IPS DF 6.9 (cell line): ENCODE data around the gene SESTD1.

Source experiments
- DNase-seq: peaks from one replicate; pipeline ENCODE4 v3.0.0-alpha.2; 2013; ENCODE audit warnings: low read depth, low spot score
- H3K27ac ChIP-seq: one replicate; pipeline ENCODE4 v1.5.1; 2013; ENCODE audit warnings: low read length, control low read depth
- H3K27me3 ChIP-seq: 2 replicates; pipeline ENCODE4 v1.6.1; 2013; ENCODE audit warnings: mild to moderate bottlenecking, low read length; ENCODE audit not compliant: control insufficient read depth, insufficient read depth
- H3K36me3 ChIP-seq: 2 replicates; pipeline ENCODE4 v1.6.1; 2013; ENCODE audit warnings: low read length; ENCODE audit not compliant: control insufficient read depth, insufficient read depth
- H3K4me1 ChIP-seq: 2 replicates; pipeline ENCODE4 v1.6.1; 2013; ENCODE audit warnings: low read length; ENCODE audit not compliant: control insufficient read depth, insufficient read depth
- H3K4me3 ChIP-seq: 2 replicates; pipeline ENCODE4 v1.5.1; 2013; ENCODE audit warnings: mild to moderate bottlenecking, low read length
- H3K9me3 ChIP-seq: 2 replicates; pipeline ENCODE4 v1.6.1; 2013; ENCODE audit warnings: low read length, inconsistent platforms; ENCODE audit not compliant: control insufficient read depth, insufficient read depth
- WGBS: extraction: QIAGEN DNeasy Blood & Tissue Kit; methylation state at CpG from one replicate; pipeline ENCODE4 v1.1.7; 2013; ENCODE audit warnings: mixed read lengths, missing lambda C conversion rate; ENCODE audit not compliant: insufficient read length, insufficient coverage; 5-methylcytosine and 5-hydroxymethylcytosine counted together

SESTD1 gene

DNA sequence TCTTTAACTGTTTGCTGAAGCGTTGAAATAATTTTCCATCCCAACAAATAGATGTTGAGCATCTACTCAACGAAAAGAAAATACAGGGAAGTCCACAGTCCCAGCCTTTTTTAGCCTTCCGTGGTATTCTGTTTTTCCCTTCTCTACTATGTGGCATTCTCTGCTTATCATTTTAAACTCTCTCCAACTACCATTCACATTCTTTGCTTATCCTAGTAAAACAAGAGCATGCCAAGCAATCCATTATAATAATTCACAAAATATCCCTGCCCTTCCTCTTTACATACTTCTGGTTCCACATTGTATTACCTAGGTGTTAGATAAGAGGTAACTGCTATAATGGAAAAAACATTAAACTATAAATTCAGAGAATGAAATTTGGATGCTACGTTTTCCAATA lies 1.6 kb upstream of the SESTD1 start:
- WGBS, result no CpG with 5 or more reads among the region's 4 CpGs
- no peak overlapping the region for H3K4me3 ChIP-seq
- no peaks in the 10 kb centered on the region for H3K27me3 ChIP-seq
- peaks cover 1% of the 10 kb centered on the region for H3K4me1 ChIP-seq
- no peaks in the 10 kb centered on the region for H3K9me3 ChIP-seq
- no peak overlapping the region for H3K27ac ChIP-seq
- DNase-seq, result no peak
- no peaks in the 10 kb centered on the region for H3K36me3 ChIP-seq

DNA sequence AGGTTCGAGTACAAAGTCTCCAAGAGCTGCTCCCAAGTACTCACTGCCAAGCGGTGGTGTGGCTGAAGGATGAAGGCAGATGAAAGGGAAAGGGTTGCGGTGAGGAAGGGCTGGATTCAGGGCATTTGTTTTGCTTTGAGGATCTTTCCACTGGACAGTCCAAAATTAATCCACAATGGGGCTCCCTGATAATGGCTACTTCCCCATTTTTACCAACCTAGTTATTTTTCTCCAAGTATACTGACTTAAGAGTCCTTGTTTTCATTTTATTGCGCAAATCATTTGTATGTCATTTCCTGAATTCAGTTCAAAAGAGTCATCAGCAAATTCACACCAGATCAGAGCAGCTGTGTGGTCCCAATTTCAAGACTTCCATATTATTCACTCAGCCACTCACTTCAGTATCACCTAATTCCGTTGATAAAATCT lies 464 bp upstream of the SESTD1 start:
- no peak for DNase-seq
- H3K9me3 ChIP-seq, result no peaks in the 10 kb centered on the region
- H3K4me3 ChIP-seq, result peak overlapping the region; percentile 79; the same call in 1 of the 2 replicates
- no peaks in the 10 kb centered on the region for H3K36me3 ChIP-seq
- no peak overlapping the region for H3K27ac ChIP-seq
- no peaks in the 10 kb centered on the region; the same call in 1 of the 2 replicates for H3K4me1 ChIP-seq
- no CpG with 5 or more reads among the region's 5 CpGs for WGBS
- H3K27me3 ChIP-seq, result no peaks in the 10 kb centered on the region

DNA sequence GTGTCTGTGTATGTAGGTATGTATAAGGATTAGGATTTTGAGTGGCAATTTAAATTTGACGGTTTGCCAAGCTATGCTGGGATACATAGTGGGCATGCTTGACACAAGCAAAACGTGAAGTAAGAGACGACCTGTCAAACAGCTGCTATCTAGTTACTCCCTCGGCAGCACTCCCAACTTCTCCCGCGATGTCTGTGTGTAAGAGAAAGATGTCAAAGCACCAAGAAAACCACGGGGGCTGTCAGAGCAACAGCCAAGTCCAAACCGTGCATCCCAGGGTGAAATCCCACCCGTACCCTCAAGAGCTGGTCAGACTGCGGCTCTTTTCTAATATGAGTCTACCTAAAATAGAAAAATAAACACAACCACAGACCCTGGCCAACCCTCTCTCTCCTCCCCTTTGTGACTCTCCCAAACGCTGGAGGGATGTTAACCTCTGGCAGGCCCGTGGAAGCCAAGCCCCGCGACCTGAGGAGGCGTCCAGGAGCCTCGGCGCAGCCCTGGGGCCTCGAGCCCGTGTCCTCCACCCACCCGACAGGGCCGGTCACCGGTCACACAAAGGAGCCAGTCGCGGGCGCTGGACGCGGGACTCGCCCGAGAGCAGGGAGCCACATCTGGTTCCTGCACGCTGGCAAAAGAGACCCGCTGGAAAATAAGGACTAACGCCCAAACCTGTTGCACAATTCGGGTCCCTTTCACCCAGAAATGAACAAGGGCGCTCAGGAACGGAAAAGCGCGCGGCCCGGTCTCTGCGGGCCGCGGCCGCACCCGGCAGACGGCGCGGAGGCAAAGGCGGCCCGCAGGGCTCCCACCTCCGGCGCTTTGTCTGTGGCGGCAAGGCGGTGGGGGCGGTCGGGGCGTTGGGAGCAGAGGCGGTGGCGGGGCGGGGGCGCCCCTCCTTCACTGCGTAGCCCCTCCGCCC lies 925 bp downstream of the SESTD1 start:
- Histone ChIP-seq H3K4me3 (peak overlapping the region; percentile 79), H3K4me1 (no peaks in the 10 kb centered on the region; the same call in 1 of the 2 replicates), H3K27ac (no peak overlapping the region), H3K36me3 (no peaks in the 10 kb centered on the region), H3K9me3 (no peaks in the 10 kb centered on the region), H3K27me3 (no peaks in the 10 kb centered on the region)
- DNase-seq, result no peak
- WGBS, result no CpG with 5 or more reads among the region's 62 CpGs

DNA sequence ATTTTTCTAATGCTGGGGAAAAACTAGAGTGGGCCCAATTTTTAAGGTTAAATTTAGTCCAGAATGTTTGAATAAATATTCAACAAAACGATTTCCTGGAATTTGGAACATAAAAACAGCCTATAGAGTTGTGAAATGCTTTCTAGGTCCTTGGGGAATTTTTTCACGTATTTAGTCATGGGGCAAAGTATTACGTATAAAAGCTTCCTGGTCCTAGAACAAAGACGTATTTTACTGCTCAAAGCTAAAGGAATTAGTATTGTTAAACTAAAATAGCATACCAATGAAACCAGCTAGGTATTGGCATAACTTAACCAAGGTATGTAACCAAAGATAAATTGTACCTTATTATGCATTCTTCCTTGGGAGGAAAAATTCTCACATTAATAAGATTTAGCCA lies 1.6 kb downstream of the SESTD1 start:
- H3K4me1 ChIP-seq, result no peaks in the 10 kb centered on the region; the same call in 1 of the 2 replicates
- no peaks in the 10 kb centered on the region for H3K36me3 ChIP-seq
- WGBS, result no CpG with 5 or more reads among the region's 4 CpGs
- H3K4me3 ChIP-seq, result no peak overlapping the region
- no peaks in the 10 kb centered on the region for H3K27me3 ChIP-seq
- no peaks in the 10 kb centered on the region for H3K9me3 ChIP-seq
- DNase-seq, result no peak
- no peak overlapping the region for H3K27ac ChIP-seq

DNA sequence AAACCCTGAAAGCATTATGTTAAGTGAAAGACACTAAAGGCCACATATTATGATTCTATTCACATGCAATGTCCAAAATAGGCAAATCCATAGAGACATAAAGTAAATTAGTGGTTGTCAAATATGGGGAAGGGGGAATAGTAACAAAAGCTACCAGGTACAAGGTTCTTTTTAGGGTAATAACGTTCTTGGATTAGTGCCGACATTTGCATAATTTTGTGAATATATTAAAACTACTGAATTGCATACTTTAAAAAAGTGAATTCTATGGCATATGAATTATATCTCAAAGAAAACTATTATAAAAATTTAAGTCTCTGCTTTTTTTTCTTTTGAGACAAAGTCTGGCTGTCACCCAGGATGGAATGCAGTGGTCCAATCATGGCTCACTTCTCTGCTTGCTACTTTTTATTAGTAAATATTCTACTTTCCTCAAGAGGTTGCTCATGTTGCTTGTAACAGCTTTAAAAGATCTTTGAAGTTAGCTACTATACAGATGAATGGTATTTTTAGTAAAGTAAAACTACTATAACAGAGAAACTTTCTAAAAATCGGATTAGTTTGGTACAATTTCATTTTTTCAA lies 2.5 kb downstream of the SESTD1 start:
- no peaks in the 10 kb centered on the region for H3K36me3 ChIP-seq
- no peak for DNase-seq
- no peak overlapping the region for H3K27ac ChIP-seq
- no peak overlapping the region for H3K4me3 ChIP-seq
- H3K9me3 ChIP-seq, result no peaks in the 10 kb centered on the region
- H3K4me1 ChIP-seq, result no peaks in the 10 kb centered on the region; the same call in 1 of the 2 replicates
- no CpG with 5 or more reads among the region's 3 CpGs for WGBS
- H3K27me3 ChIP-seq, result no peaks in the 10 kb centered on the region

DNA sequence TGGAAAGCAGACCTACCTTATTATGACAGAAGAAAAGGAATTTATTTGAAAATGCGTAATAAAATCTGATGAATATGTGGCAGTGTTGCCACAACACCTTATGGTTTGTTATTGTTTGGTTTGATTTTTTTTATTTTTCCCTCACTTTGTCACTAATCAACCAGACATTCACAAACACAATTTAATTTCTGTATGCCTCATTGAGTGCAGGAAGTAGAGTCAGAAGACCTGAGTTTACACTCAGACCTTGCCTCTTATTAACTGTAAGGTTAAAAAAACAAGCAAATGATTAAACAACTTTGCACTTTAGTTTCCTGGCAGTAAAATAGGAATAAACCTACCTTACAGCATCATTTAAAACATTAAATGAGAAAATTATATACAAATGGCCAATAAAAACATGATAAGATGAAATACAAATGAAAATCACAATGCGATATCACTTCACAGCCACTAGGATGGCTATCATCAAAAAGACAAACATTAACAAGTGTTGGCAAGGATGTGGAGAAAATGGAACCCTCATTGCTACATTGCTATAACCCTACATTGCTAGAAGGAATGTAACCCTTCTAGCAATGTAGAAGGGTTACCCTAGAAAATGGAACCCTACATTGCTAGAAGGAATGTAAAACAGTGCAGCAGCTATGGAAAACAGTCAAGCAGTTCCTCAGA lies 3.3 kb downstream of the SESTD1 start:
- no CpG with 5 or more reads among the region's 2 CpGs for WGBS

DNA sequence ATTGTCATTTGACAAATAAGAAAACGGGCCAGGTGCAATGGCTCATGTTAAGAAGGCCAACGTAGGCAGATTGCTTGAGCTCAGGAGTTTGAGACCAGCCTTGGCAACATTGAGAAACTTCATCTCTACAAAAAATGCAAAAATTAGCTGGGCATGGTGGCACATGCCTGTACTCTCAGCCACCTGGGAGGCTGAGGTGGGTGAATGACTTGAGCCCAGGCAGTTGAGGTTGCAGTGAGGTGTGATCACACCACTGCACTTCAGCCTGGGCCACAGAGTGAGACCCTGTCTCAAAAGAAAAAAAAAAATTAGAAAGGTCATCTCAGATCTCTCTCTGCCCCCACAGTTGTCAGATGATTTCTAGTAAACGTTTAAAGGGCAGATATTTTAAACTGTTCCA lies 4.4 kb downstream of the SESTD1 start:
- Histone ChIP-seq H3K36me3 (no peaks in the 10 kb centered on the region), H3K27me3 (no peaks in the 10 kb centered on the region), H3K4me1 (no peaks in the 10 kb centered on the region; the same call in 1 of the 2 replicates), H3K27ac (no peak overlapping the region), H3K4me3 (no peak overlapping the region), H3K9me3 (no peaks in the 10 kb centered on the region)
- DNase-seq, result no peak
- WGBS, result no CpG with 5 or more reads among the region's 3 CpGs

More for the DNA sequence above, 3.3 kb downstream of the SESTD1 start:
- Histone ChIP-seq H3K27ac (no peak overlapping the region), H3K36me3 (no peaks in the 10 kb centered on the region), H3K4me1 (no peaks in the 10 kb centered on the region; the same call in 1 of the 2 replicates), H3K4me3 (no peak overlapping the region), H3K9me3 (no peaks in the 10 kb centered on the region), H3K27me3 (no peaks in the 10 kb centered on the region)
- no peak for DNase-seq

DNA sequence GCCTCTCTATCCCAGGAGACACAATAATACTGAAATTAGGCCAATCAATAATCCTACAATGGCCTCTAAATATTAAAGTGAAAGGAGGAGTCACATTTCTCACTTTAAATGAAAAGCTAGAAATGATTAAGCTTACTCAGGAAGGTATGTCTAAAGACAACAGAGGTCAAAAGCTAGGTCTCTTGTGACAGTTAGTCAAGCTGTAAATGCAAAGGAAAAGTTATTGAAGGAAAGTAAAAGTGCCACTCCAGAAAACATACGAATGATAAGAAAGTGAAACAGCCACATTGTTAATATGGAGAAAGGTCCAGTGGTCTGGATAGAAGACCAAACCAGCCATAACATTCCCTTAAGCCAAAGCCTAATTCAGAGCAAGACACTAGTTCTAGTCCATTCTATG lies 9.5 kb downstream of the SESTD1 start:
- WGBS, result no CpG with 5 or more reads among the region's 1 CpG
- H3K4me1 ChIP-seq, result no peaks in the 10 kb centered on the region
- no peaks in the 10 kb centered on the region for H3K9me3 ChIP-seq
- H3K27ac ChIP-seq, result no peak overlapping the region
- no peak for DNase-seq
- H3K27me3 ChIP-seq, result no peaks in the 10 kb centered on the region
- H3K4me3 ChIP-seq, result no peak overlapping the region
- H3K36me3 ChIP-seq, result no peaks in the 10 kb centered on the region

DNA sequence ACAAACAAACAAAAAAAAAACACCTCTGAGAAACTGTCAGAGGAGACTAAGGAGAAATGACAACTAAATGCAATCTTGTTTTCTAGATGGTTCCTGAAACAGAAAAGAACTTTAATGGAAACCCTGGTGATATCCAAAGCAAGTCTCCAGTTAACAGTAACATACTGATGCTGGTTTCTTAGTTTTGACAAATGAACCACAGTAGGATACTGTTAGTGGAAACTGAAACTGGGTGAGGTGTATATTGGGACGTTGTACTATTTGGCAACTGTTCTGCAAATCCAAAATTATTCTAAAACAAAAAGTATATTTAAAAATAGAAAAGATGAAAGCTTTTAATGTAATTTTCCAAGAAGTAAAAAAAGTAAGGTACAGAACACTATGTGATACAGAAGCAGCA lies 11.4 kb downstream of the SESTD1 start:
- H3K27me3 ChIP-seq, result no peaks in the 10 kb centered on the region
- H3K4me1 ChIP-seq, result no peaks in the 10 kb centered on the region
- no peaks in the 10 kb centered on the region for H3K9me3 ChIP-seq
- WGBS, result no CpG with 5 or more reads among the region's 1 CpG
- H3K4me3 ChIP-seq, result no peak overlapping the region
- no peaks in the 10 kb centered on the region for H3K36me3 ChIP-seq
- H3K27ac ChIP-seq, result no peak overlapping the region
- no peak for DNase-seq

DNA sequence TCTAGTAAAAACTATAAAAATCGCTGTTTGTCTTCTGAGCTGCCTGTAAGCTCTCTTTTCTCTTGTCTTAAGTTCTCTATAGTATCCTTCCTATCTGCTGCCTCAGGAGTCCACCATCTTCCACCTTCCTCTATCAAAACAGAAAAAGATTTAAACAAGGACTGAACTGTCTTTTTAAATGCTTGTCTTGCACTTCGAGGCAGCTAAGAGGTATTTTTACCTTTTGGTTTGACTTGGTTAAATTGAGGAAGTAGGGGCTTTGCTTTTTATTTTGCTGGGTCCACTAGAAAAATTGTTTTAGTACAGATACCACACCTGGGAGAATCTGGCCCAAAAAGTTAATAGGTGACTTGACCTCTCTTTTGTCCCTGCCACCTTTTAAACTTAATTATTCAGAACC lies 12.2 kb downstream of the SESTD1 start:
- no peaks in the 10 kb centered on the region for H3K4me1 ChIP-seq
- H3K27me3 ChIP-seq, result no peaks in the 10 kb centered on the region
- no peak overlapping the region for H3K4me3 ChIP-seq
- no peak overlapping the region for H3K27ac ChIP-seq
- no CpG with 5 or more reads among the region's 2 CpGs for WGBS
- no peaks in the 10 kb centered on the region for H3K9me3 ChIP-seq
- DNase-seq, result no peak
- no peaks in the 10 kb centered on the region for H3K36me3 ChIP-seq
